Type B pancreatic cell (in vitro differentiated cells): ENCODE measurements around the gene ZSWIM4. TPM values are rescaled to one million over a fixed set of nuclear protein-coding genes. Genes with fewer than 3 reads are reported as not detected.

Experiments
- DNase-seq: peaks from one replicate; pipeline ENCODE4 v3.0.0; 2021; ENCODE audit warnings: mixed read lengths; ENCODE audit not compliant: unreplicated experiment; ENCODE audit errors: extremely low spot score
- H3K27ac Mint-ChIP-seq: 2 replicates; pipeline ENCODE4 v1.8.0; 2021; ENCODE audit warnings: mild to moderate bottlenecking, mixed read lengths
- H3K27me3 Mint-ChIP-seq: 2 replicates; pipeline ENCODE4 v1.8.0; 2021; ENCODE audit warnings: mixed read lengths
- H3K36me3 Mint-ChIP-seq: 2 replicates; pipeline ENCODE4 v1.8.0; 2021; ENCODE audit warnings: mixed read lengths
- H3K4me1 Mint-ChIP-seq: one replicate; pipeline ENCODE4 v1.8.0; 2021; ENCODE audit warnings: mixed read lengths; ENCODE audit not compliant: unreplicated experiment
- H3K4me3 Mint-ChIP-seq: 2 replicates; pipeline ENCODE4 v1.8.0; 2021; ENCODE audit warnings: mild to moderate bottlenecking, mixed read lengths
- H3K9me3 Mint-ChIP-seq: 2 replicates; pipeline ENCODE4 v1.8.0; 2021; ENCODE audit warnings: mixed read lengths
- total RNA-seq: library from RNA; stranded (reverse); gene quantifications from 2 replicates; pipeline ENCODE4 v1.2.1, GENCODE V29; 2021; ENCODE audit warnings: low replicate concordance
- TF ChIP-seq, protein P1 (sequence below): fragments of 200-600 bp; sonication (generic); conservative IDR thresholded peaks from 2 replicates; pipeline ENCODE4 v1.5.0; 2021; ENCODE audit warnings: antibody characterized with exemption, mild to moderate bottlenecking

The ZSWIM4 gene
- total RNA-seq, 1 donor from 2014 or later = 15.0 TPM

DNA sequence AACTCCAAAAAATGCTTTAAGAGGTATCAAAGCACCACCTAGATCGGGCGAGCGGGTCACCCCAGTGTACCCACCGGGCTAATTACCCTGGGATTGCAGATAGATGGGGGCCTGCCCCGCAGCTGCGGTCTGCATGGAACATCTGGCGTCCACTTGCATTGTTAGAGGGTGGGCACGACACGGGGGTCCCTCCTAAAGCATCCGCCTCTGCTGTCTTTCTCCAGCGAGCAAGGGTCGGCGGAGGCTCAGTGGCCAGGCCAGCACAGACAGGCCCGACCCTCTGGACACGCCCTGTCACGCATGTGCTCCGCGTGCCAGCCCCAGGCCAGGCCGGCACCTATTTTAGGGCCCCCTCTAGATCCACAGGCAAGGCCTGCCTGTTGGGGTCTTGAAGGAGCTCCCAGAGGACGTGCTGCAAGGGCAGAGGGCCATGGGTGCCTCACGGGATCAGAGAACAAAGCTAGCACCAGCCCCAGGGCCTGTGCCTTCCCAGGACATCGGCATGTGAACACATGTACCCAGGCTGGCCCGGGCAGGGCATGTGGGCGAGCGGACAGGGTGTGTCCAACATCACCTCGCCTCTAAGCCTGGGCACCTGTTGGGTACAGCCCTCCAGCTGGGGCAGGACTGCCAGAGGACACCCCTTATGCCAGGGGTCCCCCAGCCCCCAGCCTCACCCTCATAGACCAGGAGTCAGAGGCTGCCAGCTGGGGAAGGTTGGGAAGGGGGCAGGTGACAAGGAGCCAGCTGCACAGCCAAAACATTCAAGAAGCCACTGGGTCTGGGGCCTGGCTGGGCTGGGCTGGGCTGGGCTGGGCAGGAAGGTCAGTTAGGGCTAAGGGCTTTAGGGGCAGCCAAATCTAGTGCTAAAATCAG is 46.1 kb downstream of the ZSWIM4 start:
- TF ChIP-seq, protein P1, sequence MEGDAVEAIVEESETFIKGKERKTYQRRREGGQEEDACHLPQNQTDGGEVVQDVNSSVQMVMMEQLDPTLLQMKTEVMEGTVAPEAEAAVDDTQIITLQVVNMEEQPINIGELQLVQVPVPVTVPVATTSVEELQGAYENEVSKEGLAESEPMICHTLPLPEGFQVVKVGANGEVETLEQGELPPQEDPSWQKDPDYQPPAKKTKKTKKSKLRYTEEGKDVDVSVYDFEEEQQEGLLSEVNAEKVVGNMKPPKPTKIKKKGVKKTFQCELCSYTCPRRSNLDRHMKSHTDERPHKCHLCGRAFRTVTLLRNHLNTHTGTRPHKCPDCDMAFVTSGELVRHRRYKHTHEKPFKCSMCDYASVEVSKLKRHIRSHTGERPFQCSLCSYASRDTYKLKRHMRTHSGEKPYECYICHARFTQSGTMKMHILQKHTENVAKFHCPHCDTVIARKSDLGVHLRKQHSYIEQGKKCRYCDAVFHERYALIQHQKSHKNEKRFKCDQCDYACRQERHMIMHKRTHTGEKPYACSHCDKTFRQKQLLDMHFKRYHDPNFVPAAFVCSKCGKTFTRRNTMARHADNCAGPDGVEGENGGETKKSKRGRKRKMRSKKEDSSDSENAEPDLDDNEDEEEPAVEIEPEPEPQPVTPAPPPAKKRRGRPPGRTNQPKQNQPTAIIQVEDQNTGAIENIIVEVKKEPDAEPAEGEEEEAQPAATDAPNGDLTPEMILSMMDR = no peak
- Mint-ChIP-seq H3K4me1 (peaks cover 22% of the 10 kb centered on the region), H3K36me3 (no peaks in the 10 kb centered on the region), H3K9me3 (no peaks in the 10 kb centered on the region), H3K4me3 (peak overlapping the region; percentile 89), H3K27ac (peak overlapping the region; percentile 89), H3K27me3 (no peaks in the 10 kb centered on the region)
- no peak for DNase-seq

DNA sequence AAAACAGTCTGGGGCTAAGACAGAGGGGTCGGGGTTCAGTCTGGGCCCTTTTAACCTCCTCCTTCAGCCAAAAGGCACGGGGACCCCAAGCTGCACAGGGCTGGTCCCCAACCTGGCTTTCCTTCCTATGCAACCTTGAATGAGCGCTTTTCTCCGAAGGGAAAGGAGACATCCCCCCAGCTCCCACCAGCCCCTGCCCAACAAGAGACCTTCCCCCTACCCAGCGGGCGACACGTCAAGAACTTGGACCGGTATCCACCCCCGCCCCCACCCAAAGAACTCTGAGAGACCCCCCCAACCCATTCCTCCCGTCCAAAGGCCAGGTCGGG is 46.7 kb downstream of the ZSWIM4 start:
- H3K27ac Mint-ChIP-seq = peak overlapping the region; percentile 89
- DNase-seq = no peak
- H3K4me3 Mint-ChIP-seq = peak overlapping the region; percentile 89
- H3K36me3 Mint-ChIP-seq = no peaks in the 10 kb centered on the region
- TF ChIP-seq, protein P1 = no peak
- no peaks in the 10 kb centered on the region for H3K27me3 Mint-ChIP-seq
- peaks cover 27% of the 10 kb centered on the region for H3K4me1 Mint-ChIP-seq
- no peaks in the 10 kb centered on the region for H3K9me3 Mint-ChIP-seq

DNA sequence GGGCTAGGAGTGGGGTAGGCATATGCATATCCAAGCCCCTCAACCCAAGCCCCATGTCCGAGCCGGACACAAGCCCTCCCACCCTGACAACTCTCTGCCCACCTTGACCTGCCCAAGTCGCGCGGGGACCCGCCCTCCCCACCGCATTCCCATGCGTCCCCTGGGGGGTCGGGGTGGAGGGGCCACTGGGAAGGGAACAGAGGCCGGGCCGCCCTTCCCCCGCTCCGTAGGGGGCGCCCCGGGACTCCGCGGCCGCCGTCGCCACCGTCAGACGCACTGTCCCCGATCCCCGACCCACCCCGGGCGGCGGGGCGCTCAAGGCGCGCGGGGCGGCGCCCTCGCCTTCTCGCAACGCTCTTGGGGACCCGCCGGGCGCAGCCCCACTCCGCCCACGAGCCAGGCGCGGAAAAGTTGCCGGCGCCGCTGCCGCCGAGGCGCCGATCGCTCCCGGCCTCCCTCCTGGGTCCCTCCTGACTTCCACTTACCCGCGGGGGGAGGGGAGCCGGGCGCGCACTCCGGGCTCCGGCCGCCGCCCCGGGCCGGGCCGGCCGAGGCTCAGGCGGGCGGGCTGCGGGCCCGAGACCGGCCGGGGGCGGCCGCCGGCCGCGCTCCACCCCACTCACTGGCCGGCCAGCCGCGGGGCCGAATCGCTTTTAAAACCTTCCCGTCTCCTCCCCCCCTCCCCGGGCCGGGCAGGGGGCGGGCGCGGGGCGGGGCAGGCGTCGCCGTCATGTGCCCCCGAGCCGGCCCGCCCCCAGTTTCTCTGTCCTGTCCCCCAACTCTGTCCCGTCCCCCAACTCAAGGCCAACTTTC is 47.3 kb downstream of the ZSWIM4 start:
- Mint-ChIP-seq H3K9me3 (no peaks in the 10 kb centered on the region), H3K27me3 (no peaks in the 10 kb centered on the region), H3K4me1 (peaks cover 27% of the 10 kb centered on the region), H3K36me3 (no peaks in the 10 kb centered on the region), H3K27ac (peak overlapping the region; percentile 100), H3K4me3 (peak overlapping the region; percentile 90)
- TF ChIP-seq, protein P1 = peak; percentile 23
- no peak for DNase-seq

DNA sequence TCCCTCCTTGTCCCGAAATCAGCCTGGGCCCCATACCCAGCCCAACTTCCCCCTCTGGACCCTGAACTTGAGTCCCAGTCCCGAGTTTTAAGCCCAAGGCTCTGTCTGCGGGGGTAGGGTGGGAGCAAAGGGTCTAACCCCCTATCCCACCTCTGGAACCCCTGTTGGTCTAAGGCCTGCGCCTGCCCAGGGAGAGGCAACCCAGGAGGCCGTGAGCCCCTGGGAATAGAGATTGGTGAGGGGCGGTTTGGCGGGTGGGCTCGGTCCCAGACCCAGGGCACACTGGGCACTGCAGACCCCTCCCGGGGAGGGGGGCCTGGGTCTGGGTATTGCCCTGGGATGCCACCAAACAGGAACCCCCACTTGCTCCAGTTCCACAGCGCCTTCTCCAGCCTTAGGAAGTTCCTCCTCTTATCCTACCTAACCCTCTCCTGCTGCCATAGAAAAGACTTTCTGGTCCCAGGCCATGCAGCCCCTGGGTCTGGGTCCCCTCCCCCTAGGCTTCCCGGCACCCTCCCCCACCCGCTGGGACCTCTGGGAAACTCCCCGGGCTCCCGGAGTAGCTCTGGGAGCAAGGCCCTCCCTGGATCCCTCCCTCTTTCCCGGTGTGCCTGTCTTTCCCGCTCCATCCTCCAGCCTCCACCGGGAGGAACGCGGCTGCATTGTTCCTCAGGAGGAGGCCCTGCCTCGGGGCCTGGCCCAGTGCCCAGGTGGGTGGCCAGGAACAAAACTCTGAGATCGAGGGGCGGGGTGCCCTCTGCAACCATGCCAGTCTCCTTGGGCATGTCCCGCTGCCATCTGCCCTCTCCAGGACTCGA is 48.1 kb downstream of the ZSWIM4 start:
- Mint-ChIP-seq H3K4me1 (peaks cover 27% of the 10 kb centered on the region), H3K4me3 (peak overlapping the region; percentile 90), H3K9me3 (no peaks in the 10 kb centered on the region), H3K36me3 (no peaks in the 10 kb centered on the region), H3K27ac (peak overlapping the region; percentile 100), H3K27me3 (no peaks in the 10 kb centered on the region)
- DNase-seq = no peak
- TF ChIP-seq, protein P1 = no peak

DNA sequence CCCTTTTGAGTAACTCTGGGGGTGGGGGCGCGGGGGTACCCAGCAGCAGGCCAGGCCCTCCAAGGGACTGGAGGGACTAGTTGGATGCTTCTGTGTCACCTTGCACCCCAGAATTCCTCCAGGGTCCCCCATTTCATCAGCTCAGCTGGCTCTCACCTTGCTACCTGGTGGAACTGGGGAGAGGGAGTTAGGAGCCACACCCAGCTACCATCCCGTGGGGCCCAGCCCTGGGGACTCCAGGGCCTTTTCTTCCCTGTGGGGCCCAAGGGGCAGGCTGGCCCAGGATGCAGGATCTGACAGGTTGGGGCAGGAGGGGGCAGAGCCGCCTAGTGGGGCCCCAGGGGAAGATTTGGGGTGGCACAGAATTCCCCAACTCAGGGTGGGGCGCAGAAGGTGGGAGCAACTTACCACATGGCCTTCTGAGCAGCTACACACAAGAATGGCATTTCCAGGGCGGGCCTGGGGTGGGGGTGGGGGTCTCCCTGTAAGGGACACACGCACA is 48.9 kb downstream of the ZSWIM4 start:
- DNase-seq = no peak
- Mint-ChIP-seq H3K27ac (peak overlapping the region; percentile 100), H3K4me3 (peak overlapping the region; percentile 90), H3K36me3 (no peaks in the 10 kb centered on the region), H3K9me3 (no peaks in the 10 kb centered on the region), H3K27me3 (no peaks in the 10 kb centered on the region), H3K4me1 (peaks cover 33% of the 10 kb centered on the region)
- TF ChIP-seq, protein P1 = no peak
